Fibroblast of villous mesenchyme (primary cell): ENCODE results near the gene PIBF1. TPM values are rescaled to one million over a fixed set of nuclear protein-coding genes. Genes with fewer than 3 reads are reported as not detected.
"Not testable (repeated sequence)": the region's sequence is repeated elsewhere in the genome, so short reads cannot be mapped to it uniquely, and the experiment has no call there.

Experiments
- DNase-seq: peaks from one replicate; pipeline ENCODE4 v3.0.0-alpha.2; 2010; ENCODE audit warnings: low read depth
- H3K4me3 ChIP-seq: 2 replicates; pipeline ENCODE4 v1.5.1; 2011; ENCODE audit warnings: low read depth, mild to moderate bottlenecking, low read length
- CTCF ChIP-seq: IDR thresholded peaks from 2 replicates; pipeline ENCODE4 v1.5.1; 2012; ENCODE audit warnings: low read depth, mild to moderate bottlenecking, low read length; ENCODE audit not compliant: insufficient read depth
- total RNA-seq: library from RNA; depleted of rRNA; stranded (reverse); fragments of >200 nt; gene quantifications from 2 replicates; pipeline ENCODE4 v1.2.3, GENCODE V29; 2012

PIBF1 gene
- total RNA-seq, 1 donor = 25.0 TPM

- TF ChIP-seq CTCF = no peak
- DNase-seq = no peak
- no peak overlapping the region for H3K4me3 ChIP-seq
Measured at GRCh38 chr13:72908416-72908815, 126.5 kb downstream of the PIBF1 start.

- H3K4me3 ChIP-seq = no peak overlapping the region
- no peak for DNase-seq
- TF ChIP-seq CTCF = no peak
Measured at GRCh38 chr13:72911981-72912380, 130.0 kb downstream of the PIBF1 start.

GRCh38 chr13:72920097-72920496 is 138.2 kb downstream of the PIBF1 start:
- H3K4me3 ChIP-seq = no peak overlapping the region
- no peak for TF ChIP-seq CTCF
- DNase-seq = no peak

- no peak for DNase-seq
- TF ChIP-seq CTCF = no peak
- H3K4me3 ChIP-seq = no peak overlapping the region
Measured at GRCh38 chr13:72931311-72931710, 149.4 kb downstream of the PIBF1 start.

GRCh38 chr13:72932250-72932649 is 150.3 kb downstream of the PIBF1 start:
- peak; percentile 65 for DNase-seq
- no peak for TF ChIP-seq CTCF
- H3K4me3 ChIP-seq = no peak overlapping the region

- not testable (repeated sequence) for DNase-seq, H3K4me3 ChIP-seq
Measured at GRCh38 chr13:72946267-72946666, 164.3 kb downstream of the PIBF1 start.

GRCh38 chr13:72952529-72953141 is 170.7 kb downstream of the PIBF1 start:
- no peak for DNase-seq
- no peak for TF ChIP-seq CTCF
- H3K4me3 ChIP-seq = no peak overlapping the region
